ENCODE results near the gene CARF. TPM values are rescaled to one million over a fixed set of nuclear protein-coding genes. Genes with fewer than 3 reads are reported as not detected.

Gene CARF
- total and polyA plus RNA-seq, 2 of the 13 experiments (the other 11 are each of a cell fraction or from before 2014, with no cell fraction given) = 3.0 to 5.4 TPM

GRCh38 chr2:203030545-203030944, 118.5 kb downstream of the CARF start:
- no peak for ATAC-seq
- Histone ChIP-seq H3K9me3 (ENCODE audit: low read length) (no peaks in the 10 kb centered on the region), H3K4me1 (ENCODE audit: insufficient read depth, low read length) (no peaks in the 10 kb centered on the region; the same call in 1 of the 2 replicates), H2AFZ (ENCODE audit: low read length) (no peak overlapping the region), H3K4me3 (replicated peaks in 1 of 3; ENCODE audit: insufficient read depth in 1 of 3, low read depth in 2 of 3, low read length in 3 of 3) (no peak overlapping the region), H3K27ac (ENCODE audit: extremely low read length, insufficient read depth, low read length) (no peak overlapping the region), H4K20me1 (ENCODE audit: insufficient read depth, low read length) (no peaks in the 10 kb centered on the region), H3K9ac (ENCODE audit: insufficient read depth, low read depth, low read length) (no peak overlapping the region), H3K4me2 (ENCODE audit: low read depth, low read length) (no peak overlapping the region), H3K36me3 (replicated peaks in 1 of 2; ENCODE audit: control insufficient read depth in 1 of 2, insufficient read depth in 2 of 2, low read length in 2 of 2) (no peaks in the 10 kb centered on the region; a peak in 1 of 5 replicates), H3K79me2 (ENCODE audit: insufficient read depth, low read length) (no peaks in the 10 kb centered on the region), H3K27me3 (ENCODE audit: control insufficient read depth in 1 of 2, insufficient read depth in 2 of 2, low read length in 2 of 2) (no peaks in the 10 kb centered on the region)
- in situ Hi-C loops (cut with HindIII; ENCODE audit: extremely low pct_ligation_motif_present, low pct_unique_long_range_greater_than_20kb) (no loop called here), intact Hi-C loops (cut with micrococcal nuclease; ENCODE audit: unreplicated experiment) (no loop called here)
- no TSS peak for BruUV-seq (replicated peaks)
- 92% methylated on average over 2 of the region's 2 CpGs for whole genome bisulfite sequencing (ENCODE audit: low lambda C conversion rate)
- no peak for DNase-seq (ENCODE audit: low spot score)
- ChIA-PET POLR2A (no interaction called here), CTCF (ENCODE audit: low intra/inter-chr PET ratio, low total read pairs) (no interaction called here)
- FAIRE-seq = no peak
- no peak for TF ChIP-seq ATM (IDR thresholded peaks at IDR 0.05; ENCODE audit: borderline replicate concordance)

DNA sequence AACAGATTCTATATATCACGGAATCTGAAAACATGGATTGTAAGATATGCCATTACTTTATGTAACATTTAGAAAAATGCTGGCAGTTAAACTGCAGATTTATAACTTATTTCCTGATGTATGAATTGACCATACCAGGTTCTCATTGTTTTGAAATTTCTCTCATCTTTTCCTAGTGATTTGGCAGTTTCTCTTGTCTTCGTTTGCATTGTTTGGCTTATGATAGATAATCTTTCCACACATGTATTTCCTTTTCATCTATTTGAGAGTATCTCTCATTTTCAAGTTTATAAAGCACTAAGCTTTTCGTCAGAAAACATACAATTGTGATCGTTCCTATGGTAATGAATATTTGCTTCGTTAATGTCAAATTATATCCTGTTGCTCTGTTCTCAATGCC, 118.9 kb downstream of the CARF start:
- POLR2A ChIA-PET = no interaction called here
- no peak for FAIRE-seq
- BruUV-seq (replicated peaks) = no TSS peak

More for the DNA sequence above, 118.9 kb downstream of the CARF start:
- Histone ChIP-seq H3K27ac (ENCODE audit: extremely low read length, insufficient read depth, low read length) (no peak overlapping the region), H3K4me2 (ENCODE audit: low read depth, low read length) (no peak overlapping the region), H3K4me3 (replicated peaks in 1 of 3; ENCODE audit: insufficient read depth in 1 of 3, low read depth in 2 of 3, low read length in 3 of 3) (no peak overlapping the region), H3K36me3 (replicated peaks in 1 of 2; ENCODE audit: control insufficient read depth in 1 of 2, insufficient read depth in 2 of 2, low read length in 2 of 2) (no peaks in the 10 kb centered on the region), H3K9ac (ENCODE audit: insufficient read depth, low read depth, low read length) (no peak overlapping the region), H3K79me2 (ENCODE audit: insufficient read depth, low read length) (peaks cover 3% of the 10 kb centered on the region), H3K9me3 (ENCODE audit: low read length) (no peaks in the 10 kb centered on the region), H3K27me3 (ENCODE audit: control insufficient read depth in 1 of 2, insufficient read depth in 2 of 2, low read length in 2 of 2) (no peaks in the 10 kb centered on the region), H4K20me1 (ENCODE audit: insufficient read depth, low read length) (no peaks in the 10 kb centered on the region), H3K4me1 (ENCODE audit: insufficient read depth, low read length) (peaks cover 4% of the 10 kb centered on the region), H2AFZ (ENCODE audit: low read length) (no peak overlapping the region)
- intact Hi-C loops (cut with micrococcal nuclease; ENCODE audit: unreplicated experiment) (no loop called here), in situ Hi-C loops (cut with HindIII; ENCODE audit: extremely low pct_ligation_motif_present, low pct_unique_long_range_greater_than_20kb) (no loop called here)
- WGBS (ENCODE audit: low lambda C conversion rate) = 98% methylated on average over 5 of the region's 5 CpGs
- ATAC-seq (no peak), DNase-seq (ENCODE audit: low spot score) (no peak)
- TF ChIP-seq SYNCRIP (IDR thresholded peaks at IDR 0.05; ENCODE audit: insufficient read depth, low read depth, low read length) = no peak
- no peak for TF ChIP-seq ZNF547 (CRISPR knock-in tag; IDR thresholded peaks at IDR 0.05)
- TF ChIP-seq, protein P1, sequence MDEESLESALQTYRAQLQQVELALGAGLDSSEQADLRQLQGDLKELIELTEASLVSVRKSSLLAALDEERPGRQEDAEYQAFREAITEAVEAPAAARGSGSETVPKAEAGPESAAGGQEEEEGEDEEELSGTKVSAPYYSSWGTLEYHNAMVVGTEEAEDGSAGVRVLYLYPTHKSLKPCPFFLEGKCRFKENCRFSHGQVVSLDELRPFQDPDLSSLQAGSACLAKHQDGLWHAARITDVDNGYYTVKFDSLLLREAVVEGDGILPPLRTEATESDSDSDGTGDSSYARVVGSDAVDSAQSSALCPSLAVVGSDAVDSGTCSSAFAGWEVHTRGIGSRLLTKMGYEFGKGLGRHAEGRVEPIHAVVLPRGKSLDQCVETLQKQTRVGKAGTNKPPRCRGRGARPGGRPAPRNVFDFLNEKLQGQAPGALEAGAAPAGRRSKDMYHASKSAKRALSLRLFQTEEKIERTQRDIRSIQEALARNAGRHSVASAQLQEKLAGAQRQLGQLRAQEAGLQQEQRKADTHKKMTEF (CRISPR knock-in tag; IDR thresholded peaks at IDR 0.05) = no peak
- no peak for TF ChIP-seq ZNF572 (CRISPR knock-in tag; IDR thresholded peaks at IDR 0.05)
- no peak for TF ChIP-seq TARDBP (CRISPR knock-in tag; IDR thresholded peaks at IDR 0.05)
- TF ChIP-seq SETDB1 (CRISPR knock-in tag; IDR thresholded peaks at IDR 0.05; ENCODE audit: borderline replicate concordance) = no peak
- TF ChIP-seq ATF1 (CRISPR knock-in tag; IDR thresholded peaks at IDR 0.05) = no peak
- no peak for TF ChIP-seq BRCA1 (CRISPR knock-in tag; IDR thresholded peaks at IDR 0.05)
- no peak for TF ChIP-seq TCF7 (IDR thresholded peaks at IDR 0.05; ENCODE audit: low read depth)
- TF ChIP-seq ZNF703 (CRISPR knock-in tag; IDR thresholded peaks at IDR 0.05; ENCODE audit: borderline replicate concordance) = no peak
- CTCF ChIA-PET (ENCODE audit: low intra/inter-chr PET ratio, low total read pairs) = no interaction called here

All from HepG2 (cell line).